K562 (cell line): ENCODE data around the gene HES5. TPM values are rescaled to one million over a fixed set of nuclear protein-coding genes. Genes with fewer than 3 reads are reported as not detected.

Source experiments
- ATAC-seq: fragments of 200-7000 bp; cut with Tn5 transposase; 3 replicates; pipeline ENCODE4 v1.9.1; 2020; ENCODE audit warnings: moderate library complexity
- BruUV-seq: library from RNA; stranded (reverse); fragments of 400-500 nt; replicated peaks from 2 replicates; lab custom pipeline; 2021; lab: Mats Ljungman, UMichigan
- CTCF ChIA-PET: fragments of 300-600 bp; formaldehyde crosslinking; extraction: SDS; loops from one replicate; lab custom pipeline; 2021; ENCODE audit warnings: low intra/inter-chr PET ratio; lab: Yijun Ruan, JAX
- POLR2A ChIA-PET: fragments of 300-600, 350-650 bp; sonication (Branson Sonifier 250); formaldehyde crosslinking; extraction: SDS; loops from one replicate; lab custom pipeline; 2021; ENCODE audit warnings: antibody characterized with exemption, inconsistent platforms; lab: Yijun Ruan, JAX
- DNase-seq, 4 experiments: peaks; one replicate each; pipeline versions ENCODE4 v3.0.0 to v3.0.0-alpha.2; 2011 to 2018; ENCODE audit warnings: low spot score in 3 of 4, mixed read lengths in 3 of 4; ENCODE audit errors: extremely low read depth in 1 of 4
- FAIRE-seq: peaks from 2 replicates; lab custom pipeline; 2011; peaks lifted over from hg19 to GRCh38; lab: Jason Lieb, UNC
- H2AFZ ChIP-seq: 2 replicates; pipeline ENCODE4 v1.6.0; 2011; ENCODE audit warnings: low read depth, low read length, control low read depth, inconsistent platforms
- H3K27ac ChIP-seq: fragments of 200-600 bp; 3 replicates; pipeline ENCODE4 v1.8.0; 2011; ENCODE audit warnings: low read depth, mild to moderate bottlenecking, control low read depth, inconsistent platforms, low read length, moderate library complexity, mixed read lengths; ENCODE audit errors: extremely low read depth
- H3K27me3 ChIP-seq, 2 experiments: fragments of 300-600 bp in 1 of 2; 2 replicates in 1 of 2; 3 replicates in 1 of 2; pipeline versions ENCODE4 v1.6.0 to v1.8.0; 2011; ENCODE audit warnings: inconsistent platforms in 2 of 2, low read length in 2 of 2, mild to moderate bottlenecking in 1 of 2, mixed read lengths in 1 of 2, moderate library complexity in 1 of 2; ENCODE audit not compliant: control insufficient read depth in 2 of 2, insufficient read depth in 2 of 2
- H3K36me3 ChIP-seq: fragments of 300-600 bp; 3 replicates; pipeline ENCODE4 v1.8.0; 2011; ENCODE audit warnings: mild to moderate bottlenecking, low read length, inconsistent platforms; ENCODE audit not compliant: control insufficient read depth, insufficient read depth
- H3K4me1 ChIP-seq, 2 experiments: fragments of 200-600 bp in 1 of 2; replicated peaks in 1 of 2; 2 replicates in 1 of 2; 3 replicates in 1 of 2; pipeline versions ENCODE4 v1.5.1 to v1.8.0; 2011; ENCODE audit warnings: inconsistent platforms in 2 of 2, low read length in 2 of 2, mild to moderate bottlenecking in 1 of 2, mixed read lengths in 1 of 2, moderate library complexity in 1 of 2; ENCODE audit not compliant: control insufficient read depth in 2 of 2, insufficient read depth in 2 of 2
- H3K4me2 ChIP-seq: 2 replicates; pipeline ENCODE4 v1.6.1; 2011; ENCODE audit warnings: low read length, control low read depth, inconsistent platforms, mixed read lengths; ENCODE audit not compliant: insufficient read depth
- H3K4me3 ChIP-seq: fragments of 200-600 bp; sonication (generic), shearing (Covaris generic); 2 replicates; pipeline ENCODE4 v1.5.1; 2016; ENCODE audit warnings: control low read depth, inconsistent platforms
- H3K79me2 ChIP-seq: fragments of 200-600 bp; 3 replicates; pipeline ENCODE4 v1.8.0; 2011; ENCODE audit warnings: low read length, inconsistent platforms; ENCODE audit not compliant: control insufficient read depth, insufficient read depth
- H3K9ac ChIP-seq, 2 experiments: 2 replicates each; pipeline versions ENCODE4 v1.6.0 to v1.6.1; 2011; ENCODE audit warnings: low read depth in 2 of 2, low read length in 2 of 2, control low read depth in 1 of 2, inconsistent platforms in 1 of 2, mild to moderate bottlenecking in 1 of 2, mixed read lengths in 1 of 2; ENCODE audit not compliant: insufficient read depth in 1 of 2
- H3K9me1 ChIP-seq: one replicate; pipeline ENCODE4 v1.6.0; 2011; ENCODE audit warnings: inconsistent platforms, mild to moderate bottlenecking, low read length, moderate library complexity; ENCODE audit not compliant: control insufficient read depth, insufficient read depth
- H3K9me3 ChIP-seq: replicated peaks from 2 replicates; pipeline ENCODE4 v1.5.1; 2011; ENCODE audit warnings: low read depth, low read length, inconsistent platforms; ENCODE audit not compliant: control insufficient read depth, insufficient read depth
- H4K20me1 ChIP-seq: replicated peaks from 2 replicates; pipeline ENCODE4 v1.6.1; 2011; ENCODE audit warnings: low read length, inconsistent platforms, mixed read lengths; ENCODE audit not compliant: control insufficient read depth, insufficient read depth
- IRF2 ChIP-seq: sonication (generic); formaldehyde crosslinking; IDR thresholded peaks from 2 replicates; pipeline ENCODE4 v1.8.1; 2022; ENCODE audit warnings: mild to moderate bottlenecking, missing genetic modification reagents
- MAFG ChIP-seq: fragments of 450-650 bp; conservative IDR thresholded peaks from 2 replicates; pipeline ENCODE4 v1.6.1; 2016; ENCODE audit warnings: missing genetic modification characterization, missing compliant biosample characterization
- MCM2 ChIP-seq: fragments of 450-650 bp; IDR thresholded peaks from 2 replicates; pipeline ENCODE4 v1.6.1; 2017; ENCODE audit warnings: low read depth, mild to moderate bottlenecking
- MYBL2 ChIP-seq, 2 experiments: fragments of 450-650 bp in 1 of 2; sonication (generic) in 1 of 2; formaldehyde crosslinking in 1 of 2; IDR thresholded peaks; 2 replicates each; pipeline versions ENCODE4 v1.6.1 to v1.8.1; 2017 to 2022; ENCODE audit warnings: borderline replicate concordance in 1 of 2, inconsistent platforms in 1 of 2, low read depth in 1 of 2, mild to moderate bottlenecking in 1 of 2, missing genetic modification reagents in 1 of 2, moderate library complexity in 1 of 2
- NFIC ChIP-seq: fragments of 450-650 bp; IDR thresholded peaks from 2 replicates; pipeline ENCODE4 v1.6.1; 2017; ENCODE audit warnings: mild to moderate bottlenecking, inconsistent platforms
- POLR2G ChIP-seq: fragments of 200-400 bp; formaldehyde crosslinking; IDR thresholded peaks from 2 replicates; pipeline ENCODE4 v1.6.1; 2017; ENCODE audit warnings: low read depth, mild to moderate bottlenecking, antibody characterized with exemption, low read length, moderate library complexity
- RAD21 ChIP-seq, 2 experiments: fragments of 250-450 bp in 1 of 2; fragments of 450-650 bp in 1 of 2; sonication (Bioruptor Pico) in 1 of 2; formaldehyde crosslinking in 1 of 2; IDR thresholded peaks in 1 of 2; conservative IDR thresholded peaks in 1 of 2; 2 replicates each; pipeline versions ENCODE4 v1.4.0 to v1.8.0; 2020 to 2022; ENCODE audit warnings: mild to moderate bottlenecking in 2 of 2, moderate library complexity in 1 of 2
- RBM14 ChIP-seq: fragments of 200-400 bp; formaldehyde crosslinking; IDR thresholded peaks from 2 replicates; pipeline ENCODE4 v1.6.1; 2018; ENCODE audit warnings: low read depth, mild to moderate bottlenecking, low read length, moderate library complexity, borderline replicate concordance; ENCODE audit not compliant: insufficient read depth
- ZNF75A ChIP-seq: fragments of 450-650 bp; formaldehyde crosslinking; IDR thresholded peaks from 2 replicates; pipeline ENCODE4 v1.4.0; 2020; ENCODE audit warnings: mild to moderate bottlenecking
- WGBS: fragments of 100-300 bp; shearing (Covaris generic); methylation state at CpG from one replicate; pipeline ENCODE4 v1.1.6; 2016; ENCODE audit warnings: low coverage, mixed read lengths; ENCODE audit not compliant: insufficient coverage; ENCODE audit errors: missing lambda C conversion rate; 5-methylcytosine and 5-hydroxymethylcytosine counted together
- in situ Hi-C: fragments of 300-500 bp; cut with MboI; formaldehyde crosslinking; loops from 4 replicates; pipeline ENCODE4 v1.15.0; 2018; ENCODE audit warnings: inconsistent platforms, mixed read lengths
- intact Hi-C: fragments of 100-400 bp; cut with micrococcal nuclease; formaldehyde crosslinking; loops from 2 replicates; pipeline ENCODE4 v1.14.2; 2022
- polyA plus RNA-seq, 8 experiments: library from polyadenylated mRNA; depleted of rRNA in 4 of 8; stranded (reverse) in 5 of 8; unstranded in 3 of 8; fragments of >200 nt; fragmentation: Nextera tagmentation in 2 of 8; fragmentation: Illumina TruSeq in 1 of 8; extraction: Ambion mirVana in 2 of 8; extraction: Trizol in 1 of 8; gene quantifications; 2 replicates each; pipeline versions ENCODE4 v1.2.1 to v1.2.3, GENCODE V29; 2011 to 2014; ENCODE audit warnings: inconsistent platforms in 1 of 8, missing spikeins in 1 of 8
- total RNA-seq, 7 experiments: library from RNA; depleted of rRNA in 6 of 7; stranded (reverse); fragments of >200 nt in 6 of 7; fragmentation: Illumina TruSeq in 2 of 7; extraction: Trizol in 2 of 7; gene quantifications; 2 replicates each; pipeline versions ENCODE4 v1.2.1 to v1.2.3, GENCODE V29; 2011 to 2021; ENCODE audit warnings: low replicate concordance in 1 of 7
- TF ChIP-seq, protein P1 (sequence below), 2 experiments: IDR thresholded peaks; 2 replicates each; pipeline ENCODE4 v1.6.1; 2012; ENCODE audit warnings: improper control_type of control experiment in 2 of 2, low read depth in 2 of 2, low read length in 2 of 2, borderline replicate concordance in 1 of 2

Gene HES5
- total and polyA plus RNA-seq, 9 of the 15 experiments (the other 6 are each of a cell fraction or from before 2014, with no cell fraction given) = not detected

DNA sequence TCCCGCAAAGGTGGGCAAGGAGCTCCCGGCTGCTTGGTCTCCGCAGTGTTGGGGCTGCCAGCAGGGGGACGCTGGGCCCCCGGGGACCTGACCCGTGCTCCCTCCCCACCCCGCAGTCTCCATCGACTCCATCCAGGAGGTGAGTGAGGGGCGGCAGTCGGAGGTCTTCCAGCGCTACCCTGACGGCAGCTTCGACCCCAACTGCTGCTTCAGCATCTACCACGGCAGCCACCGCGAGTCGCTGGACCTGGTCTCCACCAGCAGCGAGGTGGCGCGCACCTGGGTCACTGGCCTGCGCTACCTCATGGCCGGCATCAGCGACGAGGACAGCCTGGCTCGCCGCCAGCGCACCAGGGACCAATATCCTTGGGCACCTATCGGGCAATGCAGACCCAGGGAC, 50.4 kb downstream of the HES5 start:
- H3K9me3 ChIP-seq = no peaks in the 10 kb centered on the region
- no peak overlapping the region for H3K4me3 ChIP-seq
- DNase-seq (no peak), ATAC-seq (no peak)
- no peaks in the 10 kb centered on the region for H3K36me3 ChIP-seq
- ChIA-PET POLR2A (interaction anchor here (1.2 kb wide), 1 partner anchor 9 kb away, joined by 3 read pairs; no protein-coding TSS in a partner anchor), CTCF (no interaction called here)
- H4K20me1 ChIP-seq = peaks cover 25% of the 10 kb centered on the region
- in situ Hi-C loops = no loop called here
- 23% methylated on average over 27 of the region's 28 CpGs for WGBS
- no peak overlapping the region for H3K9ac ChIP-seq
- TF ChIP-seq IRF2 (CRISPR knock-in tag) (no peak), RBM14 (0 out of 2 replicates have a peak, but pooled peaks have one; percentile 18), MAFG (tag) (no peak), POLR2G (no peak), MCM2 (no peak), MYBL2 (IDR thresholded peaks at IDR 0.05; ENCODE audit: low read depth) (no peak), MYBL2 (CRISPR knock-in tag; IDR thresholded peaks at IDR 0.05; ENCODE audit: borderline replicate concordance) (no peak), NFIC (peak; percentile 44), RAD21 (CRISPR knock-in tag; conservative IDR thresholded peaks at IDR 0.05 in 1 of 2, IDR thresholded peaks at IDR 0.05 in 1 of 2) (no peak), ZNF75A (no peak)
- TF ChIP-seq, protein P1, sequence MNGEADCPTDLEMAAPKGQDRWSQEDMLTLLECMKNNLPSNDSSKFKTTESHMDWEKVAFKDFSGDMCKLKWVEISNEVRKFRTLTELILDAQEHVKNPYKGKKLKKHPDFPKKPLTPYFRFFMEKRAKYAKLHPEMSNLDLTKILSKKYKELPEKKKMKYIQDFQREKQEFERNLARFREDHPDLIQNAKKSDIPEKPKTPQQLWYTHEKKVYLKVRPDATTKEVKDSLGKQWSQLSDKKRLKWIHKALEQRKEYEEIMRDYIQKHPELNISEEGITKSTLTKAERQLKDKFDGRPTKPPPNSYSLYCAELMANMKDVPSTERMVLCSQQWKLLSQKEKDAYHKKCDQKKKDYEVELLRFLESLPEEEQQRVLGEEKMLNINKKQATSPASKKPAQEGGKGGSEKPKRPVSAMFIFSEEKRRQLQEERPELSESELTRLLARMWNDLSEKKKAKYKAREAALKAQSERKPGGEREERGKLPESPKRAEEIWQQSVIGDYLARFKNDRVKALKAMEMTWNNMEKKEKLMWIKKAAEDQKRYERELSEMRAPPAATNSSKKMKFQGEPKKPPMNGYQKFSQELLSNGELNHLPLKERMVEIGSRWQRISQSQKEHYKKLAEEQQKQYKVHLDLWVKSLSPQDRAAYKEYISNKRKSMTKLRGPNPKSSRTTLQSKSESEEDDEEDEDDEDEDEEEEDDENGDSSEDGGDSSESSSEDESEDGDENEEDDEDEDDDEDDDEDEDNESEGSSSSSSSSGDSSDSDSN (IDR thresholded peaks at IDR 0.05; ENCODE audit: borderline replicate concordance in 1 of 2, low read depth in 2 of 2, low read length in 2 of 2) = 0 out of 4 replicates have a peak, but pooled peaks of 1 of the 2 experiments have one; percentile 21
- TF ChIP-seq, all 486 proteins: peak for 3
- no TSS peak for BruUV-seq
- Histone ChIP-seq H3K27me3 (peaks cover 3 to 57% of the 10 kb centered on the region in 2 experiments; a peak in 3 of 5 replicates), H3K9me1 (peaks cover 3% of the 10 kb centered on the region), H3K27ac (no peak overlapping the region), H3K4me2 (no peak overlapping the region), H3K79me2 (no peaks in the 10 kb centered on the region), H3K4me1 (peaks cover 0 to 94% of the 10 kb centered on the region in 2 experiments; a peak in 3 of 5 replicates), H2AFZ (no peak overlapping the region)
- no peak for FAIRE-seq
- intact Hi-C loops = no loop called here
